GM13976 (cell line): Measurements from ENCODE around the gene FIBCD1.

Source experiments
- DNase-seq: peaks from one replicate; pipeline ENCODE4 v3.0.0; 2012; ENCODE audit warnings: low spot score
- CTCF ChIP-seq: IDR thresholded peaks from 2 replicates; pipeline ENCODE4 v1.5.1; 2012; ENCODE audit warnings: borderline replicate concordance, mild to moderate bottlenecking; ENCODE audit not compliant: insufficient read depth; ENCODE audit errors: extremely low read depth, missing control alignments, control extremely low read depth
- in situ Hi-C: fragments of 300-500 bp; cut with MboI; formaldehyde crosslinking; loops from one replicate; pipeline ENCODE4 v1.12.0; 2022; ENCODE audit warnings: low sequenced_read_pairs, mixed read lengths, inconsistent platforms; ENCODE audit not compliant: unreplicated experiment

The FIBCD1 gene

GRCh38 chr9:130854092-130854491, 85.0 kb downstream of the FIBCD1 start:
- no peak for DNase-seq
- TF ChIP-seq CTCF, result no peak
- in situ Hi-C loops, result no loop called here

DNA sequence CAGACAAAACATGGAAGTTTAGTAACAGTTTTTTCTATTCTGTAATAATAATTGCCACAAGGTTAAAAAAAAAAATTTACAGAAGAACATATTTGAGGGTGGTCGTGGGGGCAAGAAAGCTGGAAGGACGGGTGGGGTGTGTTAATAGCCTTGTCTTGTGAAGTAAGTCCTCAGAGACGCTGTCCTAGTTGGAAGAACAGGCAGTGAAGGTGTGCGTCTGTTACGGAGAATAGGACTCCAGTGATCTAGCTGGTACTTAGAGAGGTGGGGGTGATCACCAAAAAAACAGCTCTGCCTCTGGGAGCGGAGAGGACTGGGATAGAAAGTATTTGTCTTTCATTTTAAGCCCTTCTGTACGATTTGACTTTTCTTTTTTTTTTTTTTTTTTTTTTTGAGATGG, 86.2 kb downstream of the FIBCD1 start:
- DNase-seq, result no peak
- in situ Hi-C loops, result no loop called here
- TF ChIP-seq CTCF, result no peak
